Measurements from ENCODE around the gene OLFML3.

GRCh38 chr1:114015075-114015474, 35.8 kb downstream of the OLFML3 start:
- TF ChIP-seq, protein P1, sequence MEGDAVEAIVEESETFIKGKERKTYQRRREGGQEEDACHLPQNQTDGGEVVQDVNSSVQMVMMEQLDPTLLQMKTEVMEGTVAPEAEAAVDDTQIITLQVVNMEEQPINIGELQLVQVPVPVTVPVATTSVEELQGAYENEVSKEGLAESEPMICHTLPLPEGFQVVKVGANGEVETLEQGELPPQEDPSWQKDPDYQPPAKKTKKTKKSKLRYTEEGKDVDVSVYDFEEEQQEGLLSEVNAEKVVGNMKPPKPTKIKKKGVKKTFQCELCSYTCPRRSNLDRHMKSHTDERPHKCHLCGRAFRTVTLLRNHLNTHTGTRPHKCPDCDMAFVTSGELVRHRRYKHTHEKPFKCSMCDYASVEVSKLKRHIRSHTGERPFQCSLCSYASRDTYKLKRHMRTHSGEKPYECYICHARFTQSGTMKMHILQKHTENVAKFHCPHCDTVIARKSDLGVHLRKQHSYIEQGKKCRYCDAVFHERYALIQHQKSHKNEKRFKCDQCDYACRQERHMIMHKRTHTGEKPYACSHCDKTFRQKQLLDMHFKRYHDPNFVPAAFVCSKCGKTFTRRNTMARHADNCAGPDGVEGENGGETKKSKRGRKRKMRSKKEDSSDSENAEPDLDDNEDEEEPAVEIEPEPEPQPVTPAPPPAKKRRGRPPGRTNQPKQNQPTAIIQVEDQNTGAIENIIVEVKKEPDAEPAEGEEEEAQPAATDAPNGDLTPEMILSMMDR (IDR thresholded peaks at IDR 0.05): no peak
- no peak for TF ChIP-seq POLR2A (IDR thresholded peaks at IDR 0.05)

Measured in Peyer's patch (tissue), 4 donors.